ELR (cell line): ENCODE results near the gene PRPF19.

Experiments
- DNase-seq: peaks from one replicate; pipeline ENCODE4 v3.0.0-alpha.2; 2015; ENCODE audit warnings: low read depth

Gene PRPF19

GRCh38 chr11:60873533-60873932, 32.9 kb downstream of the PRPF19 start:
- no peak for DNase-seq

DNA sequence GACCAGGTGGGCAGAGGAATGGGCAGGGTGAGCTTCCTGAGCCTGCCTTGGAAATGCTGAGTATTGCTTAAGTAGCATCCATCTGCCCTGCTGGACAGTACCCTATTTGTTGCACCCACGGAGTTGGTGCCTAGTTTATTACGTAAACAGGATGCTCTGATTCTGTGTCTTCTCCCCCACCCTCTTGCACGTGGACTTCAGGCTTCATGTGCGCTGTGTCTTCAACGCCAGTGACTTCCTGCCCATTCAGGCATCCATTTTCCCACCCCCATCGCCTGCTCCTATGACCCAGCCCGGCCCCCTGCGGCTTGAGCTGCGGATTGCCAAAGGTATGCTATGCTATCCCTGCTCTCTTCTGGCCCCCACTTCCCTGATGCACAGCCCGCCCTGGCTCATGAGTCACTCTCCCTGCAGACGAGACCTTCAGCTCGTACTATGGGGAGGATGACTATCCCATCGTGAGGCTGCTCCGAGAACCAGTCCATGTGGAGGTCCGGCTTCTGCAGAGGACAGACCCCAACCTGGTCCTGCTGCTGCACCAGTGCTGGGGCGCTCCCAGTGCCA, 33.3 kb downstream of the PRPF19 start:
- DNase-seq: peak; percentile 97

DNA sequence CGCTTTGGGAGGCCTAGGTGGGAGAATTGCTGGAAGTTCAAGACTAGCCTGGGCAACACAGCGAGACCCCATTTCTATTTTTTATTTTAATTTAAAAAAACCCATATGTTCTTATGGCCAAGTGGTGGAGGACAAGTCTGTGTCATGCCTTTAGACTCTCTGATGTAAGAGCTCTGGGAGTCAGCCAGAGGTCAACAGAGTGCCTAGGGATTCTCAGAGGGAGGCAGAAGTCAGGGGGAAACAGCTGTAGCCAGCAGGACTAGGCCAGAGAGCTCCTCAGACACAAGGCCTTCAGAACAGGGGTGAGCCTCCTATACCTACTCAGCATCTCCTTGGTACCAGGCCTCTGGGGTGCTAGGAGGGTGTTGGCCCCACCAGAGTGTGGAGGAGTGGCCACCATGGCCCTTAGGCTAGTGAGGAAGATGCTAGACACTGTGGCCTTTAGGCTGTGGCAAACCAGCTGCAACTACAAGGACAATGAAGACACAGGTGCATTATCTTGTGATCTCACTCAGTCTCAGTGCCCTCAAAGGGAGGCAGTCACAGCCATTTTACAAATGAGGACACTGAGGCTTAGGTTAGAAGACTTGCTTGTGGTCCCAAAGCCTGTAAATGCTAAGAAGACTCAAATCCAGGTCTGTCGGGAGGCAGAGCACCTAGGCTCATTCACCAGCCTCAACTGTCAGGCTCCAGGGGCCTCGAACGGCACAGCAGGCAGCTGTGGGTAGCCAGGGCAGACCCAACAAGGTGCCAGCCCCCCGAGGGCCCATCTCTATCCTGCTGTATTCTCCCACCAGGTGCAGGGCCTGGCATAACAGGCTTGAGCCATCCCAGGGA, 34.0 kb downstream of the PRPF19 start:
- peak; percentile 65 for DNase-seq

DNA sequence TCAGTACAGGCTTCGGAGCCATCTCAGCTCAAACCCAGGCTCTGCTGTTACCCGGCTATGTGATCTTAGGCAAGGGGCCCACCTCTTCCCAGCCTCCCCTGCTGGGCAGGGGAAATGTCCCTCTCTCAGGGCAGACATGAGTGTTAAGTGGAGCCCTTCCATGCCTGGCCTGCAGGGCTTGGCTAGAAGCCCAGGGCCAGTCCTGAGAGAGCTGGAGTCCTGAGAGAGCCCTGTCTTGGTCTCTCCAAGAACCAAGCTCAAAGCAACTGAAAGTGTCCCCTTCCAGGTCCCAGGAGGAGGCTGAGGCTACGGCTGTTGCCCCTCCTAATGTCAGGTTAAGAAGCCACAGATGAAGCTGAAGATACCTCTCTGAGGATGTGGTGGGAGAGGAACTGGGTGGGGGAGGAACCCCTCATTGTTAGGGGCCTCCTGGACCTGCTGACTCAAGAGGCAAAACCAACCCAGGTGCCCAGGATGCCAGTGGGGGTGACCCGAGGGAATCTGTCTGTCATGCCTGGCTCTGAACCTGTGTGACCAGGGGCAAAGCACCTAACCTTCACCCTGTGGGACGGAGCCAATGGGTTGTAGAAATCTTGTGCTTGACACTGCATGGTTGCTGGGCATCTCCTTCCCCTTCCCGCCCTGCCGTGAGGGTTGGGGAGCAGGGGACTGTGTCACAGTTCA, 34.9 kb downstream of the PRPF19 start:
- DNase-seq: peak; percentile 34

GRCh38 chr11:60870733-60871377, 35.5 kb downstream of the PRPF19 start:
- DNase-seq: no peak

- no peak for DNase-seq
These were observed 36.1 kb downstream of the PRPF19 start for GRCh38 chr11:60870276-60870675.

DNA sequence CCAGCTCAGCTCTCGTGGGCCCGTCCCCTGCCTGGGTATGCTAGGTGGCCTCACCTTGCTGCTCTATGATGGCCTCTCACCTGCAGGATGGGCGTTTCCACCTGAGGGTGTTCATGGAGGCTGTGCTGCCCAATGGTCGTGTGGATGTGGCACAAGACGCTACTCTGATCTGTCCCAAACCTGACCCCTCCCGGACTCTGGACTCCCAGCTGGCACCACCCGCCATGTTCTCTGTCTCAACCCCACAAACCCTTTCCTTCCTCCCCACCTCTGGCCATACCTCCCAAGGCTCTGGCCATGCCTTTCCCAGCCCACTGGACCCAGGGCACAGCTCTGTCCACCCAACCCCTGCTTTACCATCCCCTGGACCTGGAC, 36.9 kb downstream of the PRPF19 start:
- DNase-seq: no peak

GRCh38 chr11:60868682-60869450, 37.5 kb downstream of the PRPF19 start:
- DNase-seq: no peak

DNA sequence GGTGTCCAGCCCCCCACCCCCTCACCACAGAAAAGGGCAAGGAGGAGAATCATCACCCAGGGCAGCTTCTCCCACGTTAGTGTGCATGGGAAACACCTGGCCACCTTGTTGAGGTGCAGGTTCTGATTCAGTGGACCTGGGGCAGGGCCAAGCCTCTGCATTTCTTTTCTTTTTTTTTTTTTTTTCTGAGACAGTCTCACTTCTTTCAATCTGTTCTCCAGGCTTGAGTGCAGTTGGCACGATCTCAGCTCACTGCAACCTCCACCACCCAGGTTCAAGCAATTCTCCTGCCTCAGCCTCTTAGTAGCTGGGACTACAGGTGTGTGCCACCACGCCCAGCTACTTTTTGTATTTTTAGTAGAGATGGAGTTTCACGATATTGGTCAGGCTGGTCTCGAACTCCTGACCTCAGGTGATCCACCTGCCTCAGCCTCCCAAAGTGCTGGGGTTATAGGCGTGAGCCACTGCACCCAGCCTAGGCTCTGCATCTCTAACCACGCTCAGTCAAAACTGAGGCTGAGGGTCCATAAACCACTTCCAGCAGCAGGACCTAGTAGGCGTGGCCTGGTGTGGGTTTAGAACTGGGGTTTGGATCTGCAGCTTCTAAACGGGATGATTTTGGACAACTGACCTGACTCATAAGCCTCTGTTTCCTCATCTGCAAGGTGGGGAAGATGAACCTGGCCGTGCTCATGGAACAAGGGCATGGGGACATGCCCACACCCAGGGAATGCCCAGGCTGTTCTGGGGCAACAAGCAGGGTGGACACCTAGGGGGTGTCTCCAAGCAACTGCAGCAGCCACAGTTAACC, 38.3 kb downstream of the PRPF19 start:
- no peak for DNase-seq

GRCh38 chr11:60866911-60867870, 39.2 kb downstream of the PRPF19 start, which contains the start of gene ZP1:
ZP1 (plus strand) TSS chr11:60867542; CDS start chr11:60867562, 20 bp downstream.
- DNase-seq: no peak

GRCh38 chr11:60864856-60865513, 41.4 kb downstream of the PRPF19 start:
- DNase-seq: no peak

DNA sequence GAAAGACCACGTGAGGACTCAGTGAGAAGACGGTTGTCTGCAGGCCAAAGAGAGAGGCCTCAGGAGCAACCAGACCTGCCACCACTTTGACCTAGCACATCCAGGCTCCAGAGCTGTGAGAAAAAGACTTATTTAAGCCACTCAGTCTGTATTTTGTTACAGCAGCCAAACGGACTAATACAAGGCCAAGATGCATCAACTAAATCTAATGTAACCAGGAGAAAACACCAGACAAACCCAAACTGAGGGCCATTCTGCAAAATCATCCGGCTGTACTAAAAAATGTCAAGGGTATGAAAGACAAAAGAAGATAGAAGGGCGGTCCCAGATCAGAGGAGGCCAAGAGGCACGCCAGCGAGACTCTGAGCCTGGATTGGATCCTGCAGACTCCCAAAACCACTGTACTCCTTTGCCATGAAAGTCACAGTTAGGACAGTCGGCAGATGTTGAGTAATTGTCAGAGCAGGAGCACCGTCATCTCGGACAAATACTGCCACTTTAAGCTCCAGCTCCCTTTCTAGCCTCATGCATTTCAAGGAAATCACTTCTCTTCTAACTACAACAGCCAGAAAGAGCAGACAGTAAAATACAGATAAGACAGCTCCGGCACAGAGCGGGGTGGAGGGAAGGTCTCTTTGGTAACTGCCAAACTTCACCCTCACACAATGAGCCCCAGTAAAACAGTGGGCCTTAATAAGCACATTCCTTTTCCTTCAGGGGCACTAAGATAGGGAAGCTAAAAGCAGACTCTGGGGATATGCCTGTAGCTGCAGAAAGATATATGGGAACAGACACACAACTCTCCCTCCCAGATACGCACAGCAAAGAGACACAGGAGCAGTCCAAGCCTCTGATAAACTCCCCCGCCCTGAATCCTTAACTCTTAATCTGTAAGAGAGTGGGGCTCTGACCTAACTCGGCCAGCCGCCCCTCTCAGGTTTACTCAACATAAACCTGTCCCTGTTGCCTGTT, 42.5 kb downstream of the PRPF19 start:
- no peak for DNase-seq

GRCh38 chr11:60862171-60862570, 44.2 kb downstream of the PRPF19 start:
- DNase-seq: no peak

DNA sequence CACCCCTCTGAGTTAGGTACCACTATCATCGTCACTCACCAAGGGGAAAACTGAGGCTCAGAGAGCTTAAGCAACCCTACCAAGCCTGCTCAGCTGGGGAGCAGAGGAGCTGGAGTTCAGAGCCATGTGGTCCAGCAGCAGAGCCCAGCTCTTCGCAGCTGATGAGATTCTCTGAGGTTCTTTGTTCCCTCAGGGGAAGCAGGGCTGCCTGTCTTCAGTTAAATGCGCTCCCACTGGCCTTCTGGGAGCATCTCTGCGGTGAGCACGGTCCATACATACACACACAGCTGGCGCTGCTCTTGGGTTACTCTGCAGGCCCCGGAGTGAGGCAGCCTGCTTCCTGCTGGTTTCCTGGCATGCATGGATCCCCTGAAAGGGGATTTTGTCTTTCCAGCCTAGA, 45.4 kb downstream of the PRPF19 start:
- DNase-seq: no peak

- DNase-seq: no peak
These were observed 46.7 kb downstream of the PRPF19 start for GRCh38 chr11:60859616-60860250.

DNA sequence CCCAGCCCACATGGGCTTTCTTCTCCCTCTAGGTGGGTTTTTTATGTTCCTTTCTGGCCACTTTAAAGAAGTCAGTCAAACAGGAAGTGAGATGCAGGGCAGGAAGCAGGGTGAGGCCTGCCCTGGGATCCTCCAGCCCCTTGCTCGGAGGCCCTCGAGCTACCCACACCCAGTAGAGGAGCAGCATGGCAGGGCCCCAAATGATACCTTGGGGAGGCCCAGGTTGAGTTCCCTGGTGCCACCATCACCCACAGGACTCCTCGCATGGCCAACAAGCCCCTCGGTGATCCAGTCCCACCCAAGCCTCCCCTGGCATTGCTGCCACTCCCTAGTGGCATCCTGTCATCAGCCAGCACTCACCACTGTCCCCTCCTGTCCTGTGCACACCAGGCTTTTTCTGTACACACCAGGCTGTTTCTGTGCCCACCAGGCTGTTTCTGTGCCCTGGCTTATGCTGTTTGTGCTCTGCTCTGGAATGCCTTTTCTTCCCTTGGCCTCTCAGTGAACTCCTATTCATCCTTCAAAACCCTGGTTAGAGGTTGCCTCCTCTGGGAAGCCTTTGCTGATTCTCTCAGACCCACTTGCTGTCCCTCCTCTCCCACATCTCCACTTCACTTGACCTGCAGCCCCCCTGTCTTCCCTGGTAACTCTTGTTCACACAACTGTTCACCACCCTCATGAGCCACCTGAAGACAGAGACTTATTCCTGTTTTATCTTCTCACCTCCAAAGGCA, 47.5 kb downstream of the PRPF19 start:
- no peak for DNase-seq

DNA sequence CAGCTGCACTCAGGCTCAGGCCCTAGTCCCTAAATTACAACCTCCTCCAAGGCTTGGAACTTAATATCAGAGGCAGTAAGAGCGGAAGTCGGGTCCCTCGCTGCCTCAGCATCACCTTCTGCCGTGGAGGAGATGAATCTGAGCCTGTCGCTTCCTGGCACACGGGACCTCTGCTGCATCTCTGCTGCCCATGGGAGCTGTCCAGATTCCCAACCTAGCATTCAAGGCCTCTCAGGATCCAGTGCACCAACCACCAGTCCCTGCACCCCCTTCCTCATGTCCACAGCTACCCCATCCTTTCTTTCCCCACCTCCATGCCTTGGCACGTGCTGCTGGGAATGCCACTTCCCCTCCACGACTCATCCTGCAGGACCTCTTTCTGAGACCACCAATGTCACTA, 48.1 kb downstream of the PRPF19 start:
- no peak for DNase-seq
